ENCODE measurements around the gene SCG3.

DNA sequence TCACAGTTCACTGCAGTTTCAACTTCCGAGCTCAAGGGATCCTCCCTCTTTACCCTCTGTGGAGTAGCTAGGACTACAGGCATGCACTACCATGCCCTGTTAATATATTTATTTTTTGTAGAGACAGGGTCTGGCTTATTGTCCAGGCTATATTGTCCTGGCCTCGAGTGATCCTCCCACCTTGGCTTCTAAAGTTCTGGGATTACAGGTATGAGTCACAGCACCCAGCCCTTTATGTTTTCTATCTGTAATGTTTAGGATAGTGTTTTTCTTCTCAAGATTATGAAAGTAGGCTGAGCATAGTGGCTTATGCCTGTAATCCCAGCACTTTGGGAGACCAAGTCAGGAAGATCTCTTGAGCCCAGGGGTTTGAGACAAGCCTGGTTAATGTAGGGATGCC, 11.9 kb upstream of the SCG3 start:
- TF ChIP-seq, protein P1, sequence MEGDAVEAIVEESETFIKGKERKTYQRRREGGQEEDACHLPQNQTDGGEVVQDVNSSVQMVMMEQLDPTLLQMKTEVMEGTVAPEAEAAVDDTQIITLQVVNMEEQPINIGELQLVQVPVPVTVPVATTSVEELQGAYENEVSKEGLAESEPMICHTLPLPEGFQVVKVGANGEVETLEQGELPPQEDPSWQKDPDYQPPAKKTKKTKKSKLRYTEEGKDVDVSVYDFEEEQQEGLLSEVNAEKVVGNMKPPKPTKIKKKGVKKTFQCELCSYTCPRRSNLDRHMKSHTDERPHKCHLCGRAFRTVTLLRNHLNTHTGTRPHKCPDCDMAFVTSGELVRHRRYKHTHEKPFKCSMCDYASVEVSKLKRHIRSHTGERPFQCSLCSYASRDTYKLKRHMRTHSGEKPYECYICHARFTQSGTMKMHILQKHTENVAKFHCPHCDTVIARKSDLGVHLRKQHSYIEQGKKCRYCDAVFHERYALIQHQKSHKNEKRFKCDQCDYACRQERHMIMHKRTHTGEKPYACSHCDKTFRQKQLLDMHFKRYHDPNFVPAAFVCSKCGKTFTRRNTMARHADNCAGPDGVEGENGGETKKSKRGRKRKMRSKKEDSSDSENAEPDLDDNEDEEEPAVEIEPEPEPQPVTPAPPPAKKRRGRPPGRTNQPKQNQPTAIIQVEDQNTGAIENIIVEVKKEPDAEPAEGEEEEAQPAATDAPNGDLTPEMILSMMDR (IDR thresholded peaks at IDR 0.05; ENCODE audit: insufficient read depth, low read depth, low read length) = no peak
- no peak for TF ChIP-seq EZH2 (IDR thresholded peaks at IDR 0.05; ENCODE audit: insufficient read depth, low read length)

Data from astrocyte (in vitro differentiated cells and primary cell).